Panc1 (cell line): ENCODE results near the gene IL36B. TPM values are rescaled to one million over a fixed set of nuclear protein-coding genes. Genes with fewer than 3 reads are reported as not detected.

Experiments
- ATAC-seq: fragments of 200-7000 bp; cut with Tn5 transposase; 2 replicates; pipeline ENCODE4 v1.9.1; 2020; ENCODE audit warnings: mild to moderate bottlenecking, moderate library complexity
- BruUV-seq: library from RNA; stranded (reverse); fragments of 400-500 nt; replicated peaks from 2 replicates; lab custom pipeline; 2021; lab: Mats Ljungman, UMichigan
- CTCF ChIA-PET: fragments of 300-600 bp; sonication (Branson Sonifier 250); formaldehyde crosslinking; loops from one replicate; lab custom pipeline; 2022; ENCODE audit warnings: antibody characterized with exemption; lab: Charles Lee
- POLR2A ChIA-PET: fragments of 300-600 bp; sonication (Branson Sonifier 250); formaldehyde crosslinking; loops from one replicate; lab custom pipeline; 2022; ENCODE audit warnings: antibody characterized with exemption; lab: Charles Lee
- DNase-seq: peaks from one replicate; pipeline ENCODE4 v3.0.0-alpha.2; 2010; ENCODE audit warnings: low read depth, low spot score
- H3K27ac ChIP-seq: 2 replicates; pipeline ENCODE4 v1.5.1; 2011; ENCODE audit warnings: mild to moderate bottlenecking, low read length, inconsistent platforms
- H3K27me3 ChIP-seq: fragments of 200-500 bp; sonication (Bioruptor generic); 2 replicates; pipeline ENCODE4 v1.6.0; 2014; ENCODE audit warnings: low read length, inconsistent platforms; ENCODE audit not compliant: control insufficient read depth, insufficient read depth
- H3K36me3 ChIP-seq: fragments of 200-500 bp; sonication (Bioruptor generic); 2 replicates; pipeline ENCODE4 v1.5.1; 2014; ENCODE audit warnings: inconsistent platforms, mild to moderate bottlenecking, low read length, moderate library complexity; ENCODE audit not compliant: control insufficient read depth, insufficient read depth
- H3K4me1 ChIP-seq: 2 replicates; pipeline ENCODE4 v1.5.1; 2011; ENCODE audit warnings: inconsistent platforms, mild to moderate bottlenecking, low read length, moderate library complexity; ENCODE audit not compliant: control insufficient read depth, insufficient read depth
- H3K4me3 ChIP-seq, 2 experiments: 2 replicates each; pipeline ENCODE4 v1.5.1; 2011 to 2012; ENCODE audit warnings: low read depth in 2 of 2, low read length in 2 of 2, mild to moderate bottlenecking in 2 of 2, inconsistent platforms in 1 of 2, moderate library complexity in 1 of 2
- H3K9me3 ChIP-seq: fragments of 200-500 bp; sonication (Bioruptor generic); 2 replicates; pipeline ENCODE4 v1.5.1; 2014; ENCODE audit warnings: low read depth, mild to moderate bottlenecking, inconsistent platforms, low read length, moderate library complexity; ENCODE audit not compliant: control insufficient read depth, insufficient read depth
- POLR2AphosphoS5 ChIP-seq: IDR thresholded peaks from 2 replicates; pipeline ENCODE4 v1.6.1; 2012; ENCODE audit warnings: mild to moderate bottlenecking, low read depth, low read length, moderate library complexity
- SIN3A ChIP-seq: IDR thresholded peaks from 2 replicates; pipeline ENCODE4 v1.6.1; 2012; ENCODE audit warnings: low read depth, mild to moderate bottlenecking, low read length, moderate library complexity, borderline replicate concordance; ENCODE audit not compliant: insufficient read depth
- TCF7L2 ChIP-seq: IDR thresholded peaks from 2 replicates; pipeline ENCODE4 v1.6.1; 2011; ENCODE audit warnings: mild to moderate bottlenecking, low read depth, low read length, inconsistent platforms
- in situ Hi-C: cut with HindIII; loops from 2 replicates; pipeline ENCODE4 v1.10.0; 2016; ENCODE audit warnings: low sequenced_read_pairs, low pct_unique_long_range_greater_than_20kb
- intact Hi-C: fragments of 100-400 bp; cut with micrococcal nuclease; formaldehyde crosslinking; loops from one replicate; pipeline ENCODE4 v1.10.0; 2022; ENCODE audit not compliant: unreplicated experiment
- total RNA-seq: library from RNA; stranded (reverse); gene quantifications from one replicate; pipeline ENCODE4 v1.2.1, GENCODE V29; 2021; ENCODE audit not compliant: unreplicated experiment
- TF ChIP-seq, protein P1 (sequence below): fragments of 450-650 bp; IDR thresholded peaks from 2 replicates; pipeline ENCODE4 v1.5.1; 2017; ENCODE audit warnings: mild to moderate bottlenecking
- TF ChIP-seq, protein P2 (sequence below), 2 experiments: IDR thresholded peaks; 2 replicates each; pipeline ENCODE4 v1.6.1; 2011 to 2012; ENCODE audit warnings: low read depth in 2 of 2, control low read depth in 1 of 2, low read length in 1 of 2, mild to moderate bottlenecking in 1 of 2, moderate library complexity in 1 of 2; ENCODE audit not compliant: insufficient read depth in 1 of 2

The IL36B gene
- total RNA-seq, 1 experiment from 2014 or later: not detected

DNA sequence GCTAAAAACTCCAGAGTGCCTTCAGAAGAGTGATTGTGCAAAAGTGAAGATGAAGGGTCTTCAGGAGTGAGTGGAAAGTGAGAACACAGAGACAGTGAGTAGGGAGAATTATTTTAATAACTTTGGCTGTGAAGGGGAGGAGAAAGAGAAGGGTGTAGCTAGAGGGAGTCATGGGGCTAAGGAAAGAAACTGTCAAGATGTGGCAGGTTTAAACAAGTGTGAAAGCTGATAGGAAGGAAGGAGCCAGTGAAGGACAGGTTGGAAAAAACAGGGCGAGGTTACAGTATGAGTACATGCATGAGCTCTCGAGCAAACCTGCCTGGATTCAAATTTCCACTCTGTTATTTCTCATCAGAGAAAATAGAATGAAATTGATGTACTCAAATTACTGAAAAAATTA is 32.9 kb upstream of the IL36B start:
- TF ChIP-seq, protein P1, sequence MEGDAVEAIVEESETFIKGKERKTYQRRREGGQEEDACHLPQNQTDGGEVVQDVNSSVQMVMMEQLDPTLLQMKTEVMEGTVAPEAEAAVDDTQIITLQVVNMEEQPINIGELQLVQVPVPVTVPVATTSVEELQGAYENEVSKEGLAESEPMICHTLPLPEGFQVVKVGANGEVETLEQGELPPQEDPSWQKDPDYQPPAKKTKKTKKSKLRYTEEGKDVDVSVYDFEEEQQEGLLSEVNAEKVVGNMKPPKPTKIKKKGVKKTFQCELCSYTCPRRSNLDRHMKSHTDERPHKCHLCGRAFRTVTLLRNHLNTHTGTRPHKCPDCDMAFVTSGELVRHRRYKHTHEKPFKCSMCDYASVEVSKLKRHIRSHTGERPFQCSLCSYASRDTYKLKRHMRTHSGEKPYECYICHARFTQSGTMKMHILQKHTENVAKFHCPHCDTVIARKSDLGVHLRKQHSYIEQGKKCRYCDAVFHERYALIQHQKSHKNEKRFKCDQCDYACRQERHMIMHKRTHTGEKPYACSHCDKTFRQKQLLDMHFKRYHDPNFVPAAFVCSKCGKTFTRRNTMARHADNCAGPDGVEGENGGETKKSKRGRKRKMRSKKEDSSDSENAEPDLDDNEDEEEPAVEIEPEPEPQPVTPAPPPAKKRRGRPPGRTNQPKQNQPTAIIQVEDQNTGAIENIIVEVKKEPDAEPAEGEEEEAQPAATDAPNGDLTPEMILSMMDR: no peak
- TF ChIP-seq POLR2AphosphoS5: no peak
- TF ChIP-seq, protein P2, sequence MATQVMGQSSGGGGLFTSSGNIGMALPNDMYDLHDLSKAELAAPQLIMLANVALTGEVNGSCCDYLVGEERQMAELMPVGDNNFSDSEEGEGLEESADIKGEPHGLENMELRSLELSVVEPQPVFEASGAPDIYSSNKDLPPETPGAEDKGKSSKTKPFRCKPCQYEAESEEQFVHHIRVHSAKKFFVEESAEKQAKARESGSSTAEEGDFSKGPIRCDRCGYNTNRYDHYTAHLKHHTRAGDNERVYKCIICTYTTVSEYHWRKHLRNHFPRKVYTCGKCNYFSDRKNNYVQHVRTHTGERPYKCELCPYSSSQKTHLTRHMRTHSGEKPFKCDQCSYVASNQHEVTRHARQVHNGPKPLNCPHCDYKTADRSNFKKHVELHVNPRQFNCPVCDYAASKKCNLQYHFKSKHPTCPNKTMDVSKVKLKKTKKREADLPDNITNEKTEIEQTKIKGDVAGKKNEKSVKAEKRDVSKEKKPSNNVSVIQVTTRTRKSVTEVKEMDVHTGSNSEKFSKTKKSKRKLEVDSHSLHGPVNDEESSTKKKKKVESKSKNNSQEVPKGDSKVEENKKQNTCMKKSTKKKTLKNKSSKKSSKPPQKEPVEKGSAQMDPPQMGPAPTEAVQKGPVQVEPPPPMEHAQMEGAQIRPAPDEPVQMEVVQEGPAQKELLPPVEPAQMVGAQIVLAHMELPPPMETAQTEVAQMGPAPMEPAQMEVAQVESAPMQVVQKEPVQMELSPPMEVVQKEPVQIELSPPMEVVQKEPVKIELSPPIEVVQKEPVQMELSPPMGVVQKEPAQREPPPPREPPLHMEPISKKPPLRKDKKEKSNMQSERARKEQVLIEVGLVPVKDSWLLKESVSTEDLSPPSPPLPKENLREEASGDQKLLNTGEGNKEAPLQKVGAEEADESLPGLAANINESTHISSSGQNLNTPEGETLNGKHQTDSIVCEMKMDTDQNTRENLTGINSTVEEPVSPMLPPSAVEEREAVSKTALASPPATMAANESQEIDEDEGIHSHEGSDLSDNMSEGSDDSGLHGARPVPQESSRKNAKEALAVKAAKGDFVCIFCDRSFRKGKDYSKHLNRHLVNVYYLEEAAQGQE (IDR thresholded peaks at IDR 0.05; ENCODE audit: insufficient read depth in 1 of 2, low read depth in 2 of 2, low read length in 1 of 2): no peak
- no peak for TF ChIP-seq SIN3A
- no peak for TF ChIP-seq TCF7L2
- no peak overlapping the region for H3K4me3 ChIP-seq
- H3K4me1 ChIP-seq: no peaks in the 10 kb centered on the region
- DNase-seq: no peak
- BruUV-seq: no TSS peak
- peaks cover 18% of the 10 kb centered on the region for H3K27me3 ChIP-seq
- ChIA-PET CTCF (no interaction called here), POLR2A (no interaction called here)
- in situ Hi-C loops (no loop called here), intact Hi-C loops (no loop called here)
- H3K9me3 ChIP-seq: no peaks in the 10 kb centered on the region
- no peak overlapping the region for H3K27ac ChIP-seq
- ATAC-seq: no peak
- H3K36me3 ChIP-seq: no peaks in the 10 kb centered on the region

DNA sequence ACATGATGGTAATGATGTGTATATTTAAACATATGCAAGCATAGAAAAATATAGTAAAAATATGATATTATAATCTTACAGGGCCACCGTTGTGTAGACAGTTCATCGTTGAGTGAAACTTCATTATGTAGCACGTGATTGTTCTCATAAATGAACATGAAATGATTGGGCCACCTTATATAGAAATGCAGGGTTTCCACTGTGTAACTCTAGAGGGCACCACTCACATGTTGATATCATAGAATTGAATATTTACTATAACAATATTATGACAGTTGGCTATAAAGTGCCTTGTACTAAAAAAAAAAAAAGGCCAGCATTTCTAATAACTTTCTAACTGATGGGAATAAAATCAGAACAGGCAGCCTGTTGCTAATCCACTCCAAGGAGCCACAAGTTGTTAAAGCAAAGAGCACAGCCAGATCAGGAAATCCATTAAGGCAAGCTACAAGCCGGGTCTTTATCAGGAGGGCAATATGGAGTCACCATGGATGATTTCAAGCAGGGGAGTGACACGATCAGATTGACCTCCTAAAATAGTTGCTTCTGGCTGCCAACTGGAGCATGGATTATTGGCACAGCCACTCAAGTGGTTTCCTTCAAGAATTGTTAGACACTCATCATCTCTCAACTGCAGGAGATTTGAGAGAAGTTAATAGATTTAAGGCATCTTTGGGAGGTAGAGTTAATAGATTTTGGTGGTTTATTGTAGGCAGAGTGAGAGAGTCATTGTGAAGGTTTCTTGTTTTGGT is 31.8 kb upstream of the IL36B start:
- no peak overlapping the region for H3K4me3 ChIP-seq
- H3K9me3 ChIP-seq: no peaks in the 10 kb centered on the region
- ATAC-seq (no peak), DNase-seq (no peak)
- H3K4me1 ChIP-seq: no peaks in the 10 kb centered on the region
- no TSS peak for BruUV-seq
- H3K27ac ChIP-seq: no peak overlapping the region
- ChIA-PET POLR2A (no interaction called here), CTCF (no interaction called here)
- peaks cover 16% of the 10 kb centered on the region for H3K27me3 ChIP-seq
- TF ChIP-seq, protein P1: peak; percentile 58
- TF ChIP-seq, protein P2 (IDR thresholded peaks at IDR 0.05; ENCODE audit: insufficient read depth in 1 of 2, low read depth in 2 of 2, low read length in 1 of 2): no peak
- no peaks in the 10 kb centered on the region for H3K36me3 ChIP-seq
- intact Hi-C loops (loop anchor here (5.0 kb wide), 1 partner anchor 118 kb away; no protein-coding TSS in a partner anchor), in situ Hi-C loops (no loop called here)
